Progenitor cell of endocrine pancreas (in vitro differentiated cells): ENCODE results near the gene KIAA0930. TPM values are rescaled to one million over a fixed set of nuclear protein-coding genes. Genes with fewer than 3 reads are reported as not detected.

Source experiments
- DNase-seq: peaks from one replicate; pipeline ENCODE4 v3.0.0; 2021; ENCODE audit warnings: low spot score; ENCODE audit not compliant: unreplicated experiment
- H3K27ac Mint-ChIP-seq: 2 replicates; pipeline ENCODE4 v1.8.0; 2021; ENCODE audit warnings: mild to moderate bottlenecking, moderate library complexity, mixed read lengths
- H3K27me3 Mint-ChIP-seq: 2 replicates; pipeline ENCODE4 v1.8.0; 2021; ENCODE audit warnings: mixed read lengths
- H3K36me3 Mint-ChIP-seq: 2 replicates; pipeline ENCODE4 v1.8.0; 2022; ENCODE audit warnings: mixed read lengths; ENCODE audit not compliant: insufficient read depth
- H3K4me1 Mint-ChIP-seq: 2 replicates; pipeline ENCODE4 v1.8.0; 2021; ENCODE audit warnings: low read depth, mixed read lengths
- H3K4me3 Mint-ChIP-seq: 2 replicates; pipeline ENCODE4 v1.8.0; 2021; ENCODE audit warnings: low read depth, mild to moderate bottlenecking, moderate library complexity, mixed read lengths
- H3K9me3 Mint-ChIP-seq: 2 replicates; pipeline ENCODE4 v1.8.0; 2021; ENCODE audit warnings: low read depth, mixed read lengths
- CTCF ChIP-seq: fragments of 200-600 bp; sonication (generic); IDR thresholded peaks from one replicate; pipeline ENCODE4 v1.5.0; 2021; ENCODE audit warnings: antibody characterized with exemption, mild to moderate bottlenecking; ENCODE audit not compliant: unreplicated experiment
- total RNA-seq: library from RNA; stranded (reverse); gene quantifications from 2 replicates; pipeline ENCODE4 v1.2.1, GENCODE V29; 2021

Gene KIAA0930
- total RNA-seq, 1 donor from 2014 or later, result 45.3 TPM

GRCh38 chr22:45238957-45239680 lies 1.6 kb downstream of the KIAA0930 start:
- Mint-ChIP-seq H3K4me3 (peak overlapping the region; percentile 91), H3K36me3 (peaks cover 1% of the 10 kb centered on the region), H3K27me3 (no peaks in the 10 kb centered on the region), H3K4me1 (peaks cover 8% of the 10 kb centered on the region), H3K27ac (no peak overlapping the region), H3K9me3 (no peaks in the 10 kb centered on the region)
- DNase-seq, result no peak
- no peak for TF ChIP-seq CTCF

GRCh38 chr22:45238076-45238956 lies 2.4 kb downstream of the KIAA0930 start:
- DNase-seq, result no peak
- TF ChIP-seq CTCF, result no peak
- Mint-ChIP-seq H3K4me1 (peaks cover 8% of the 10 kb centered on the region), H3K9me3 (no peaks in the 10 kb centered on the region), H3K27me3 (no peaks in the 10 kb centered on the region), H3K36me3 (peaks cover 1% of the 10 kb centered on the region), H3K4me3 (peak overlapping the region; percentile 46), H3K27ac (no peak overlapping the region)

GRCh38 chr22:45237065-45237990 lies 3.4 kb downstream of the KIAA0930 start:
- Mint-ChIP-seq H3K9me3 (no peaks in the 10 kb centered on the region), H3K36me3 (peaks cover 1% of the 10 kb centered on the region), H3K4me3 (peak overlapping the region; percentile 21), H3K4me1 (peaks cover 8% of the 10 kb centered on the region), H3K27me3 (no peaks in the 10 kb centered on the region), H3K27ac (peak overlapping the region; percentile 80)
- TF ChIP-seq CTCF, result no peak
- no peak for DNase-seq

GRCh38 chr22:45235851-45236342 lies 4.8 kb downstream of the KIAA0930 start:
- H3K27me3 Mint-ChIP-seq, result no peaks in the 10 kb centered on the region
- H3K36me3 Mint-ChIP-seq, result peaks cover 1% of the 10 kb centered on the region
- H3K27ac Mint-ChIP-seq, result no peak overlapping the region
- no peak for DNase-seq
- no peak overlapping the region for H3K4me3 Mint-ChIP-seq
- peaks cover 6% of the 10 kb centered on the region for H3K4me1 Mint-ChIP-seq
- no peaks in the 10 kb centered on the region for H3K9me3 Mint-ChIP-seq
- no peak for TF ChIP-seq CTCF
